Endothelial cell of umbilical vein (primary cell): ENCODE measurements around the gene CCR8.

ENCODE experiments used
- CTCF ChIP-seq, 2 donors: IDR thresholded peaks; 1 replicate in 1 of 2; 2 replicates in 1 of 2; pipeline ENCODE4 v1.5.1; 2011; ENCODE audit warnings: low read length in 2 of 2, mild to moderate bottlenecking in 2 of 2, moderate library complexity in 2 of 2, control low read depth in 1 of 2, inconsistent platforms in 1 of 2, low read depth in 1 of 2; ENCODE audit not compliant: insufficient read depth in 1 of 2; ENCODE audit errors: extremely low read depth in 1 of 2
- EZH2 ChIP-seq: IDR thresholded peaks from 2 replicates; pipeline ENCODE4 v1.6.1; 2012; ENCODE audit warnings: borderline replicate concordance, low read depth, mild to moderate bottlenecking, moderate library complexity, low read length, inconsistent platforms; ENCODE audit not compliant: severe bottlenecking
- POLR2A ChIP-seq: IDR thresholded peaks from 2 replicates; pipeline ENCODE4 v1.6.1; 2012; ENCODE audit warnings: low read depth, mild to moderate bottlenecking, control low read depth, low read length

GRCh38 chr3:39282057-39282456 lies 47.5 kb upstream of the CCR8 start:
- TF ChIP-seq CTCF (IDR thresholded peaks at IDR 0.05; ENCODE audit: extremely low read depth in 1 of 2, insufficient read depth in 1 of 2, low read depth in 1 of 2, low read length in 2 of 2) (no peak), EZH2 (no peak), POLR2A (no peak)
